Endothelial cell of umbilical vein (primary cell): ENCODE data around the gene SMARCA2. TPM values are rescaled to one million over a fixed set of nuclear protein-coding genes. Genes with fewer than 3 reads are reported as not detected.

Experiments used
- BruUV-seq: library from RNA; stranded (reverse); fragments of 400-500 nt; replicated peaks from 2 replicates; lab custom pipeline; 2021; lab: Mats Ljungman, UMichigan
- CTCF ChIA-PET: fragments of 300-600, 350-600 bp; sonication (Branson Sonifier 250); formaldehyde crosslinking; loops from one replicate; lab custom pipeline; 2021; ENCODE audit warnings: antibody characterized with exemption, inconsistent platforms; lab: Charles Lee
- POLR2A ChIA-PET: fragments of 300-600, 350-600 bp; sonication (Branson Sonifier 250); formaldehyde crosslinking; loops from one replicate; lab custom pipeline; 2021; ENCODE audit warnings: antibody characterized with exemption, inconsistent platforms; lab: Charles Lee
- DNase-seq: peaks from one replicate; pipeline ENCODE4 v3.0.0-alpha.2; 2011; ENCODE audit warnings: low read depth, low spot score
- FAIRE-seq: peaks from 2 replicates; lab custom pipeline; 2011; peaks lifted over from hg19 to GRCh38; lab: Jason Lieb, UNC
- H2AFZ ChIP-seq: 2 replicates; pipeline ENCODE4 v1.6.0; 2012; ENCODE audit warnings: low read depth, low read length, control low read depth, inconsistent platforms
- H3K27ac ChIP-seq: 2 replicates; pipeline ENCODE4 v1.5.1; 2011; ENCODE audit warnings: low read depth, mild to moderate bottlenecking, control low read depth, low read length, moderate library complexity; ENCODE audit not compliant: insufficient read depth
- H3K27me3 ChIP-seq, 2 experiments: 2 replicates each; pipeline versions ENCODE4 v1.6.0 to v1.6.1; 2011; ENCODE audit warnings: low read length in 2 of 2, mixed read lengths in 1 of 2; ENCODE audit not compliant: control insufficient read depth in 2 of 2, insufficient read depth in 2 of 2
- H3K36me3 ChIP-seq, 2 experiments: 2 replicates in 1 of 2; 3 replicates in 1 of 2; pipeline ENCODE4 v1.5.1; 2011; ENCODE audit warnings: low read length in 2 of 2, mild to moderate bottlenecking in 1 of 2, moderate library complexity in 1 of 2; ENCODE audit not compliant: control insufficient read depth in 2 of 2, insufficient read depth in 2 of 2; ENCODE audit errors: extremely low read depth in 1 of 2
- H3K4me1 ChIP-seq: 3 replicates; pipeline ENCODE4 v1.5.1; 2011; ENCODE audit warnings: mild to moderate bottlenecking, low read length; ENCODE audit not compliant: control insufficient read depth, insufficient read depth; ENCODE audit errors: extremely low read depth
- H3K4me2 ChIP-seq: 2 replicates; pipeline ENCODE4 v1.6.1; 2011; ENCODE audit warnings: low read length, control low read depth, mixed read lengths; ENCODE audit not compliant: insufficient read depth
- H3K4me3 ChIP-seq, 3 experiments: fragments of 200-600 bp in 1 of 3; sonication (generic), shearing (Covaris generic) in 1 of 3; replicated peaks in 1 of 3; 2 replicates each; pipeline ENCODE4 v1.5.1; 2011 to 2016; ENCODE audit warnings: control low read depth in 3 of 3, low read length in 3 of 3, mild to moderate bottlenecking in 2 of 3, inconsistent platforms in 1 of 3, low read depth in 1 of 3, moderate library complexity in 1 of 3; ENCODE audit not compliant: insufficient read depth in 1 of 3
- H3K79me2 ChIP-seq: 2 replicates; pipeline ENCODE4 v1.6.0; 2012; ENCODE audit warnings: low read length, inconsistent platforms; ENCODE audit not compliant: control insufficient read depth, insufficient read depth
- H3K9ac ChIP-seq: replicated peaks from 2 replicates; pipeline ENCODE3; 2011; ENCODE audit warnings: low read length, control low read depth; ENCODE audit not compliant: insufficient read depth; ENCODE audit errors: extremely low read depth
- H3K9me1 ChIP-seq: replicated peaks from 3 replicates; pipeline ENCODE4 v1.6.0; 2011; ENCODE audit warnings: mild to moderate bottlenecking, low read length; ENCODE audit not compliant: control insufficient read depth, insufficient read depth; ENCODE audit errors: extremely low read depth
- H3K9me3 ChIP-seq: replicated peaks from 2 replicates; pipeline ENCODE4 v1.5.1; 2012; ENCODE audit warnings: low read length, inconsistent platforms; ENCODE audit not compliant: control insufficient read depth, insufficient read depth
- H4K20me1 ChIP-seq: replicated peaks from 2 replicates; pipeline ENCODE3; 2011; ENCODE audit warnings: mild to moderate bottlenecking, low read length; ENCODE audit not compliant: control insufficient read depth, insufficient read depth; ENCODE audit errors: extremely low read depth
- CTCF ChIP-seq, 2 donors: IDR thresholded peaks; 1 replicate in 1 of 2; 2 replicates in 1 of 2; pipeline ENCODE4 v1.5.1; 2011; ENCODE audit warnings: low read length in 2 of 2, mild to moderate bottlenecking in 2 of 2, moderate library complexity in 2 of 2, control low read depth in 1 of 2, inconsistent platforms in 1 of 2, low read depth in 1 of 2; ENCODE audit not compliant: insufficient read depth in 1 of 2; ENCODE audit errors: extremely low read depth in 1 of 2
- FOS ChIP-seq: IDR thresholded peaks from 2 replicates; pipeline ENCODE4 v1.6.1; 2011; ENCODE audit warnings: mild to moderate bottlenecking, low read length, moderate library complexity, borderline replicate concordance; ENCODE audit not compliant: insufficient read depth
- GATA2 ChIP-seq: IDR thresholded peaks from 2 replicates; pipeline ENCODE4 v1.7.0; 2011; ENCODE audit warnings: low read depth, mild to moderate bottlenecking, moderate library complexity, mixed read lengths, low read length; ENCODE audit not compliant: insufficient read length, insufficient read depth
- JUN ChIP-seq: IDR thresholded peaks from 2 replicates; pipeline ENCODE4 v1.6.1; 2011; ENCODE audit warnings: borderline replicate concordance, low read depth; ENCODE audit not compliant: insufficient read length, insufficient read depth
- MAX ChIP-seq: IDR thresholded peaks from 2 replicates; pipeline ENCODE4 v1.6.1; 2011; ENCODE audit not compliant: insufficient read depth, insufficient read length
- MYC ChIP-seq: IDR thresholded peaks from one replicate; pipeline ENCODE4 v1.6.1; 2011; ENCODE audit warnings: mild to moderate bottlenecking, low read depth, low read length
- POLR2A ChIP-seq: IDR thresholded peaks from 2 replicates; pipeline ENCODE4 v1.6.1; 2012; ENCODE audit warnings: low read depth, mild to moderate bottlenecking, control low read depth, low read length
- POLR2AphosphoS5 ChIP-seq: IDR thresholded peaks from 2 replicates; pipeline ENCODE4 v1.6.1; 2012; ENCODE audit warnings: low read depth, mild to moderate bottlenecking, control low read depth, low read length, moderate library complexity; ENCODE audit not compliant: insufficient read depth
- dilution Hi-C: fragments of 300-500 bp; cut with MboI; formaldehyde crosslinking; loops from one replicate; pipeline ENCODE4 v1.15.0; 2019; ENCODE audit warnings: low sequenced_read_pairs; ENCODE audit not compliant: extremely low pct_ligation_motif_present
- intact Hi-C: fragments of 100-400 bp; cut with micrococcal nuclease; formaldehyde crosslinking; loops from one replicate; pipeline ENCODE4 v1.10.0; 2022
- polyA plus RNA-seq, 4 experiments: library from polyadenylated mRNA; depleted of rRNA in 3 of 4; stranded (reverse) in 3 of 4; unstranded in 1 of 4; fragments of >200 nt; gene quantifications; 2 replicates each; pipeline versions ENCODE4 v1.2.1 to v1.2.3, GENCODE V29; 2011 to 2012; ENCODE audit warnings: missing spikeins in 1 of 4
- total RNA-seq: library from RNA; stranded (reverse); gene quantifications from 2 replicates; pipeline ENCODE4 v1.2.3, GENCODE V29; 2021

Gene SMARCA2
- total and polyA plus RNA-seq, 2 donors (not counting 3 experiments of a cell fraction or from before 2014, with no cell fraction given): 54.5 to 79.9 TPM

GRCh38 chr9:2213830-2214468 lies 198.8 kb downstream of the SMARCA2 start:
- BruUV-seq: no TSS peak
- DNase-seq: no peak
- peaks cover 12% of the 10 kb centered on the region for H3K4me1 ChIP-seq
- no peaks in the 10 kb centered on the region for H3K27me3 ChIP-seq
- no peak overlapping the region for H2AFZ ChIP-seq
- H3K9ac ChIP-seq: no peak overlapping the region
- no peak overlapping the region for H3K4me2 ChIP-seq
- intact Hi-C loops: no loop called here
- H4K20me1 ChIP-seq: no peaks in the 10 kb centered on the region
- H3K4me3 ChIP-seq: no peak overlapping the region
- no peaks in the 10 kb centered on the region for H3K9me3 ChIP-seq
- POLR2A ChIA-PET: no interaction called here
- no peak for FAIRE-seq
- H3K9me1 ChIP-seq: no peaks in the 10 kb centered on the region
- H3K79me2 ChIP-seq: no peaks in the 10 kb centered on the region
- CTCF ChIA-PET: no interaction called here
- dilution Hi-C loops: no loop called here
- no peak overlapping the region for H3K27ac ChIP-seq
- H3K36me3 ChIP-seq: no peaks in the 10 kb centered on the region
- TF ChIP-seq JUN: no peak
- TF ChIP-seq MAX: no peak
- TF ChIP-seq POLR2AphosphoS5: no peak
- no peak for TF ChIP-seq FOS
- no peak for TF ChIP-seq CTCF (IDR thresholded peaks at IDR 0.05; ENCODE audit: extremely low read depth in 1 of 2, insufficient read depth in 1 of 2, low read depth in 1 of 2, low read length in 2 of 2)
- TF ChIP-seq MYC: no peak
- TF ChIP-seq GATA2: no peak
- TF ChIP-seq POLR2A: no peak
